Measurements from ENCODE around the gene XPO1. TPM values are rescaled to one million over a fixed set of nuclear protein-coding genes. Genes with fewer than 3 reads are reported as not detected.

The XPO1 gene
- total and polyA plus RNA-seq, 2 donors (not counting 1 experiment from before 2014, with no cell fraction given) = 91.8 to 348 TPM

DNA sequence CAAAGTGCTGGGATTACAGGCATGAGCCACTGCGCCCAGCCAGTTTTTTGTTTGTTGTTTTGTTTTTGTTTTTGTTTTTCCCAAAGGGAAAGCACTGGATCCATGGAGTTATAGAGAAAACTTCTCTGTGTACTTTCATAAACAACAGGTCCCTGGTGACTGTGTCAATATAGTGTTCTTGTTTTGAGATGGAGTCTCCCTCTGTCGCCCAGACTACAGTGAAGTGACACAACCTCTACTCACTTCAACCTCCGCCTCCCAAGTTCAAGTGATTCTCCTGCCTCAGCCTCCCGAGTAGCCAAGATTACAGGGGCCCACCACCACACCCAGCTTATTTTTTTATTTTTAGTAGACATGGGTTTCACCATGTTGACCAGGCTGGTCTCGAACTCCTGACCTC lies 83.8 kb downstream of the XPO1 start:
- no peak for DNase-seq (ENCODE audit: low read depth in 2 of 2)
- no peak overlapping the region for H3K27ac ChIP-seq (ENCODE audit: insufficient read depth, low read length)
- no peak overlapping the region for H2AFZ ChIP-seq (ENCODE audit: low read length)
- H3K36me3 ChIP-seq (ENCODE audit: control insufficient read depth, insufficient read depth, low read length) = no peaks in the 10 kb centered on the region
- H3K4me2 ChIP-seq (ENCODE audit: extremely low read depth, insufficient read depth, low read length) = no peak overlapping the region
- no peaks in the 10 kb centered on the region for H3K9me3 ChIP-seq (ENCODE audit: control insufficient read depth, insufficient read depth, low read depth, low read length)
- no peaks in the 10 kb centered on the region for H4K20me1 ChIP-seq (ENCODE audit: control insufficient read depth, extremely low read depth, insufficient read depth, low read length)
- TF ChIP-seq EZH2 (IDR thresholded peaks at IDR 0.05; ENCODE audit: low read length, missing control alignments) = no peak
- TF ChIP-seq, protein P1, sequence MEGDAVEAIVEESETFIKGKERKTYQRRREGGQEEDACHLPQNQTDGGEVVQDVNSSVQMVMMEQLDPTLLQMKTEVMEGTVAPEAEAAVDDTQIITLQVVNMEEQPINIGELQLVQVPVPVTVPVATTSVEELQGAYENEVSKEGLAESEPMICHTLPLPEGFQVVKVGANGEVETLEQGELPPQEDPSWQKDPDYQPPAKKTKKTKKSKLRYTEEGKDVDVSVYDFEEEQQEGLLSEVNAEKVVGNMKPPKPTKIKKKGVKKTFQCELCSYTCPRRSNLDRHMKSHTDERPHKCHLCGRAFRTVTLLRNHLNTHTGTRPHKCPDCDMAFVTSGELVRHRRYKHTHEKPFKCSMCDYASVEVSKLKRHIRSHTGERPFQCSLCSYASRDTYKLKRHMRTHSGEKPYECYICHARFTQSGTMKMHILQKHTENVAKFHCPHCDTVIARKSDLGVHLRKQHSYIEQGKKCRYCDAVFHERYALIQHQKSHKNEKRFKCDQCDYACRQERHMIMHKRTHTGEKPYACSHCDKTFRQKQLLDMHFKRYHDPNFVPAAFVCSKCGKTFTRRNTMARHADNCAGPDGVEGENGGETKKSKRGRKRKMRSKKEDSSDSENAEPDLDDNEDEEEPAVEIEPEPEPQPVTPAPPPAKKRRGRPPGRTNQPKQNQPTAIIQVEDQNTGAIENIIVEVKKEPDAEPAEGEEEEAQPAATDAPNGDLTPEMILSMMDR (conservative IDR thresholded peaks at IDR 0.05 in 1 of 2, IDR thresholded peaks at IDR 0.05 in 1 of 2; ENCODE audit: low read depth in 1 of 2, low read length in 2 of 2) = no peak
- H3K9ac ChIP-seq (ENCODE audit: insufficient read depth, low read length) = no peak overlapping the region
- no peaks in the 10 kb centered on the region for H3K4me1 ChIP-seq (ENCODE audit: control insufficient read depth, extremely low read depth, insufficient read depth, low read length)
- no peak overlapping the region for H3K4me3 ChIP-seq (replicated peaks in 1 of 4; ENCODE audit: control extremely low read depth in 1 of 4, insufficient read depth in 1 of 4, low read depth in 3 of 4, low read length in 4 of 4)
- H3K79me2 ChIP-seq (ENCODE audit: control insufficient read depth, insufficient read depth, low read length) = peaks cover 87% of the 10 kb centered on the region
- H3K27me3 ChIP-seq (ENCODE audit: control insufficient read depth, insufficient read depth, low read length) = no peaks in the 10 kb centered on the region

DNA sequence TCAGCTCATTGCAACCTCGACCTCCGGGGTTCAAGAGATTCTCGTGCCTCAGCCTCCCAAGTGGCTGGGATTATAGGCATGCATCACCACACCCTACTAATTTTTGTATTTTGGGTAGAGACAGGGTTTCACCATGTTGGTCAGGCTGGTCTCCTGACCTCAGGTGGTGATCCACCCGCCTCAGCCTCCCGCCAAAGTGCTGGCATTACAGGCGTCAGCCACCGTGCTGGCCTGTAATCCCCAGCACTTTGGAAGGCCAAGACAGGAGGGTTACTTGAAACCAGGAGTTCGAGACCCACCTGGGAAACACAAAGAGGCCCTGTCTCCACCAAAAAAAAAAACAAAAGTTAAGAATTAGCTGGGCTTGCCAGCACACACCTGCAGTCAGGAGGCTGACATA lies 85.8 kb downstream of the XPO1 start:
- no peak for TF ChIP-seq EZH2 (IDR thresholded peaks at IDR 0.05; ENCODE audit: low read length, missing control alignments)
- TF ChIP-seq, protein P1 (conservative IDR thresholded peaks at IDR 0.05 in 1 of 2, IDR thresholded peaks at IDR 0.05 in 1 of 2; ENCODE audit: low read depth in 1 of 2, low read length in 2 of 2) = no peak
- Histone ChIP-seq H2AFZ (ENCODE audit: low read length) (no peak overlapping the region), H4K20me1 (ENCODE audit: control insufficient read depth, extremely low read depth, insufficient read depth, low read length) (no peaks in the 10 kb centered on the region), H3K4me1 (ENCODE audit: control insufficient read depth, extremely low read depth, insufficient read depth, low read length) (no peaks in the 10 kb centered on the region), H3K9ac (ENCODE audit: insufficient read depth, low read length) (no peak overlapping the region), H3K4me2 (ENCODE audit: extremely low read depth, insufficient read depth, low read length) (no peak overlapping the region), H3K27me3 (ENCODE audit: control insufficient read depth, insufficient read depth, low read length) (no peaks in the 10 kb centered on the region), H3K9me3 (ENCODE audit: control insufficient read depth, insufficient read depth, low read depth, low read length) (no peaks in the 10 kb centered on the region), H3K27ac (ENCODE audit: insufficient read depth, low read length) (no peak overlapping the region), H3K36me3 (ENCODE audit: control insufficient read depth, insufficient read depth, low read length) (no peaks in the 10 kb centered on the region), H3K4me3 (replicated peaks in 1 of 4; ENCODE audit: control extremely low read depth in 1 of 4, insufficient read depth in 1 of 4, low read depth in 3 of 4, low read length in 4 of 4) (no peak overlapping the region), H3K79me2 (ENCODE audit: control insufficient read depth, insufficient read depth, low read length) (peaks cover 87% of the 10 kb centered on the region)
- DNase-seq (ENCODE audit: low read depth in 2 of 2) = no peak

DNA sequence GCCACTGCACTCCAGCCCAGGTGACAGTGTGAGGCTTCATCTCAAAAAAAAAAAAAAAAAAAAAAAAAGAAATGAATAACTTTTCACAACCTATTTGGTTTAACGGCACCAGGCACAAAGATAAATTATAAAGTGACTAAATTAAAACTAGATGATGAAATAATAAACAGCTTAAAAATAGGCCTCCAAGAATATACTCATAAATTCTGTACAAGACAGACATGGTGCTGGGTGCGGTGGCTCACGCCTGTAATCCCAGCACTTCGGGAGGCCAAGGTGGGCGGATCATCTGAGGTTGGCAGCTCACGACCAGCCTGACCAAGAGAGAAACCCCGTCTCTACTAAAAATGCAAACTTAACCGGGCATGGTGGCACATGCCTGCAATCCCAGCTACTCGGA lies 87.0 kb downstream of the XPO1 start:
- H3K9me3 ChIP-seq (ENCODE audit: control insufficient read depth, insufficient read depth, low read depth, low read length) = no peaks in the 10 kb centered on the region
- no peak overlapping the region for H3K27ac ChIP-seq (ENCODE audit: insufficient read depth, low read length)
- no peak overlapping the region for H3K4me2 ChIP-seq (ENCODE audit: extremely low read depth, insufficient read depth, low read length)
- TF ChIP-seq, protein P1 (conservative IDR thresholded peaks at IDR 0.05 in 1 of 2, IDR thresholded peaks at IDR 0.05 in 1 of 2; ENCODE audit: low read depth in 1 of 2, low read length in 2 of 2) = no peak
- TF ChIP-seq EZH2 (IDR thresholded peaks at IDR 0.05; ENCODE audit: low read length, missing control alignments) = no peak
- no peaks in the 10 kb centered on the region for H3K27me3 ChIP-seq (ENCODE audit: control insufficient read depth, insufficient read depth, low read length)
- H3K4me1 ChIP-seq (ENCODE audit: control insufficient read depth, extremely low read depth, insufficient read depth, low read length) = no peaks in the 10 kb centered on the region
- no peaks in the 10 kb centered on the region for H3K36me3 ChIP-seq (ENCODE audit: control insufficient read depth, insufficient read depth, low read length)
- H3K79me2 ChIP-seq (ENCODE audit: control insufficient read depth, insufficient read depth, low read length) = peaks cover 86% of the 10 kb centered on the region
- H3K4me3 ChIP-seq (replicated peaks in 1 of 4; ENCODE audit: control extremely low read depth in 1 of 4, insufficient read depth in 1 of 4, low read depth in 3 of 4, low read length in 4 of 4) = no peak overlapping the region
- no peaks in the 10 kb centered on the region for H4K20me1 ChIP-seq (ENCODE audit: control insufficient read depth, extremely low read depth, insufficient read depth, low read length)
- H2AFZ ChIP-seq (ENCODE audit: low read length) = no peak overlapping the region
- no peak for DNase-seq (ENCODE audit: low read depth in 2 of 2)
- no peak overlapping the region for H3K9ac ChIP-seq (ENCODE audit: insufficient read depth, low read length)

Measured in fibroblast of lung (primary cell).